NCI-H2107 treated with DMSO at 0.1 percent for 48 hours (cell line): ENCODE data around the gene SLC36A2.

ENCODE experiments used
- DNase-seq: peaks from one replicate; lab custom pipeline; 2025; ENCODE audit not compliant: unreplicated experiment; lab: John Stamatoyannopoulos, UW

Gene SLC36A2

DNA sequence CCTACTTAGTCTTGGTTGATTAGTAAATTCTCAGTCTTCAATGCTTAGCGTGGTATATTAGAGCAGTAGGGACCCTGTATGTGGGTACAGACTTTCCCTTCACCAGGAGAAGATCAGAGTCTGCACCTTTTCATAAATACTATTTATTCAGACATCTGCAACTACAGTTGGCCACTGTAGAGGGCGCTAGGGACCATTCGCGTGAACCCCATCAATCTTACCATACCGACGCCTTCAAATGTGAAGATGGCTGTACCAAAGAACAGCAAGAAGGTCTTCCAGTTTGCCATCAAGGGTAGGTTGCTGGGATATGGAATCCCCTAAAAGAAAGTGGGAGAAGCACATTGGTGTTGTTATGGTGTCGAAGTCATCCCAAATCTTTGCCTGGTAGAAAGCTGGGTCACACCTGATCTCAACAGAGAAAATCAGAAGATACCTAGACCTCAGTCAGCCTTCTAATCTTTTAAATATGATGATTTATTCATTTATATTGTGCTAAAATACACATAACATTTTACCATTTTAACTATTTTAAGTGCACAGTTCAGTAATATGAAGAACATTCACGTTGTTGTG lies 62.9 kb downstream of the SLC36A2 start:
- no peak for DNase-seq

DNA sequence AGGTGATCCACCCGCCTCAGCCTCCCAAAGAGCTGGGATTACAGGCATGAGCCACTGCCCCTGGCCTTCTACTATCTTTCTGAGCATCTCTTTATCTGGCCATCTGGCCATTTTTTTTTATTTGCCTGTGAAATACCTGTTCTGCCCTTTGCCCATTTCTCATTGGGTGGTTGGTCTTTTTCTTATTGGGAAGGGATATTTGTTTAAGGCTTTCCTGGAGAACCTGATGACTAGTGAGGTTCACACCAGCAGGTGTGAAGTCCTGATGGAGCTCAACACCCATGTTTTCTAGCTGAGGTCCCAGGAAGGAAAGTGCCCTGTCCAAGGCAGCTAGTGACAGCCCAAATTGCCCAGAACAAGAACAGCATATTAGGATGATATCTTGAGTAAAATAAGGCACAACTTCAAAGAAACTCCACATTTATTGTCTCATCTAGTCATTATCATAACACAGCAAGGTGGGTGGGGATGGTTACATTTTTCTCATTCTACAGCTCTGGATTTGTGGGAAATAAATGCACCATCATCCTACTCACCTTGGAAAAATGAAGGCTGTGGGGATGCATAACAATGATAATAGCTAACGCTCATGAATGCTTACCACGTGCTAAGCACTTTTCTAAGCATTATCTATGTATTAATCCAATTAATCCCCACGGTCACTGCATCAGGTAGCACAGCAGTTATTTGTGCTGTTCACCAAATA lies 64.1 kb downstream of the SLC36A2 start:
- DNase-seq: no peak

- no peak for DNase-seq
These were observed 66.2 kb downstream of the SLC36A2 start for GRCh38 chr5:151281001-151281639.

- DNase-seq: no peak
These were observed 66.9 kb downstream of the SLC36A2 start for GRCh38 chr5:151280443-151280842.

- no peak for DNase-seq
These were observed 68.5 kb downstream of the SLC36A2 start for GRCh38 chr5:151278845-151279244.

DNA sequence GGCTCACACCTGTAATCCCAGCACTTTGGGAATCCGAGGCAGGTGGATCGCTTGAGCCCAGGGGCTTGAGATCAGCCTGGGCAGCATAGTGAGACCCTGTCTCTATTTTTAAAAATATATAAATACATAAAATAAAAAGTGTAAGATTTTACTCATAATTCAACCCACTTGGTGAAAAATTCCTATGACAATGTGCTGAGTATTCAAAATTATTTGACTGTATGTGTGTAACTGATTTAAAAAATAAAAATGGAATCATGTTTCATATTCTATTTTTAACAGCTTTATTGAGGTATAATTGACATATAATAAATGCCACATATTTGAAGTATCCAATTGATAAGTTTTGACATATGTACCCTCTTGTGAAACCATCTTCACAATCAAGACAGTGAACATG lies 71.6 kb downstream of the SLC36A2 start:
- no peak for DNase-seq

GRCh38 chr5:151274666-151275065 lies 72.7 kb downstream of the SLC36A2 start:
- DNase-seq: no peak

DNA sequence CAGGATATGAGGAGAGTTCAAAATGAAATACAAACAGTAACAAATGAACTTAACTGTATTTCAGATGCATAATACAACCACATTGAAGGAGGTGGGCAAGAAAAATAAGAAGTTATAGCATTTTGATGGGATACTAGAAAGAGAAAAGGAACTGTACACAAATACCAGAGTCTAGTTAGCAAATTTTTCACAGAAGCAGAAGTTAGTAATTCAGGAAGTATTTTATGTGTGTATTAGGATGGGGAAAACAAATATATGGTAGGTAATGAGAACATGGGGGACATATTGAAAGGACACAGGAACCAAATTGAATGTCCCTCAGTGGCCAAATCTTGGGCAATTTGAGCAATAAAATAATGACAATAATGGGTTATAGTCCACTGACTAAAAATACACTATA lies 76.0 kb downstream of the SLC36A2 start:
- no peak for DNase-seq

- no peak for DNase-seq
These were observed 76.8 kb downstream of the SLC36A2 start for GRCh38 chr5:151270599-151270998.

DNA sequence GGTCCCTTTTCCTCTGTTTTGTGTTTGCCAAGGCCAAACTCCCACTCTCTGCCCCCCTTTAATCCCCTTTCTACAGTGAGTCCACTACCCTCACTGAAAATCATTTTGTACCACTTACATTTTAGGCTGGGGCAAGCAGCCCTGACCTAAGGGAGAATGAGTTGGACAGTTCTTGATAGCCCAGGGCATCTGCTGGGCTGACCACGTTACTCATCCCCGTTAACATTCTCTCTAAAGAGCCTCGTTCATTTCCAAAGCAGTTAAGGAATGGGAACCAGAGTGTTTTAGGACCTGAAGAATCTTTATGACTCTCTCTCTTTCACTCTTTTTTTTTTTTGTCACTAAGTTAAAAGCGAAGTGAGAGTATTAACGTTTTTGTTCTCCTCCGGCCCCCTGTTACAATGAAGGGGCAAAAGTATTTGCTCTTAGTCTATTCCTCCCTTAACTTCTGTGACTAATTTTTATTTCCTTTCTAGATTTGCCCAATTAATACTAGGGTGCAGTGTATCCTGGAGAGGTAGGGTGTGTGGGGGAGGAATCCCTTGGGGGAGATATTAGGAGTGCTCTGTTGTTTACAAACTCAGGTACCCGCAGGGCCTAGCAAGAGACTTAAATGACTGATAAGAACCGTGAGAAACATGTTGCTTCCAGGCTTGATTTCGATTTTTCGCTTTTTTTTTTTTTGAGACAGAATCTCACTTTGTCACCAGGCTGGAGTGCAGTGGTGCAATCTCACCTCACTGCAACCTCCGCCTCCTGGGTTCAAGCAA lies 79.7 kb downstream of the SLC36A2 start:
- no peak for DNase-seq
